Measurements from ENCODE around the gene DIS3L2. TPM values are rescaled to one million over a fixed set of nuclear protein-coding genes. Genes with fewer than 3 reads are reported as not detected.

Gene DIS3L2
- total RNA-seq, 4 donors from 2014 or later, result 52.8 to 74.9 (median 61.8) TPM

- Histone ChIP-seq H3K27me3 (no peaks in the 10 kb centered on the region), H3K4me3 (no peak overlapping the region)
- 68 to 74% methylated on average over 1 of the region's 1 CpG for WGBS, 2 donors
Observed at GRCh38 chr2:231965102-231965501, 3.6 kb downstream of the DIS3L2 start.

GRCh38 chr2:231966886-231967285, 5.4 kb downstream of the DIS3L2 start:
- H3K9me3 ChIP-seq, result no peaks in the 10 kb centered on the region

More at GRCh38 chr2:231965102-231965501, 3.6 kb downstream of the DIS3L2 start:
- Histone ChIP-seq H3K36me3 (no peaks in the 10 kb centered on the region), H3K27ac (no peak overlapping the region), H3K4me1 (peaks cover 0 to 36% (median 9%) of the 10 kb centered on the region in 4 donors), H3K9me3 (no peaks in the 10 kb centered on the region)
- TF ChIP-seq EP300 (IDR thresholded peaks at IDR 0.05) (no peak), CTCF (IDR thresholded peaks at IDR 0.05) (no peak), POLR2A (IDR thresholded peaks at IDR 0.05) (no peak)
- DNase-seq (ENCODE audit: low spot score in 2 of 2), result no peak

GRCh38 chr2:231968820-231969219, 7.3 kb downstream of the DIS3L2 start:
- 91 to 95% methylated on average over 6 of the region's 6 CpGs for WGBS, 2 donors
- Histone ChIP-seq H3K27me3 (no peaks in the 10 kb centered on the region), H3K36me3 (peaks cover 0 to 10% (median 0%) of the 10 kb centered on the region in 3 donors), H3K4me3 (no peak overlapping the region), H3K9me3 (no peaks in the 10 kb centered on the region), H3K4me1 (peaks cover 0 to 14% (median 0%) of the 10 kb centered on the region in 4 donors), H3K27ac (no peak overlapping the region)
- no peak for DNase-seq (ENCODE audit: low spot score in 2 of 2)
- TF ChIP-seq POLR2A (IDR thresholded peaks at IDR 0.05), result no peak
- no peak for TF ChIP-seq EP300 (IDR thresholded peaks at IDR 0.05)
- no peak for TF ChIP-seq CTCF (IDR thresholded peaks at IDR 0.05)

More at GRCh38 chr2:231966886-231967285, 5.4 kb downstream of the DIS3L2 start:
- DNase-seq (ENCODE audit: low spot score in 2 of 2), result no peak
- Histone ChIP-seq H3K27me3 (no peaks in the 10 kb centered on the region), H3K4me1 (peaks cover 0 to 31% (median 9%) of the 10 kb centered on the region in 4 donors), H3K36me3 (no peaks in the 10 kb centered on the region), H3K4me3 (no peak overlapping the region), H3K27ac (no peak overlapping the region)
- 66 to 76% methylated on average over 4 of the region's 4 CpGs for WGBS, 2 donors
- TF ChIP-seq EP300 (IDR thresholded peaks at IDR 0.05), result no peak
- TF ChIP-seq CTCF (IDR thresholded peaks at IDR 0.05), result no peak

- no peak for DNase-seq (ENCODE audit: low spot score in 2 of 2)
- Histone ChIP-seq H3K4me3 (no peak overlapping the region), H3K27me3 (no peaks in the 10 kb centered on the region), H3K27ac (no peak overlapping the region), H3K9me3 (no peaks in the 10 kb centered on the region), H3K4me1 (no peaks in the 10 kb centered on the region), H3K36me3 (peaks cover 0 to 10% (median 0%) of the 10 kb centered on the region in 3 donors)
- 90 to 95% methylated on average over 3 of the region's 3 CpGs for WGBS, 2 donors
- TF ChIP-seq POLR2A (IDR thresholded peaks at IDR 0.05), result no peak
- TF ChIP-seq CTCF (IDR thresholded peaks at IDR 0.05), result no peak
- no peak for TF ChIP-seq EP300 (IDR thresholded peaks at IDR 0.05)
Observed at GRCh38 chr2:231970461-231970860, 8.9 kb downstream of the DIS3L2 start.

- Histone ChIP-seq H3K27ac (no peak overlapping the region), H3K27me3 (no peaks in the 10 kb centered on the region), H3K36me3 (peaks cover 0 to 16% (median 0%) of the 10 kb centered on the region in 3 donors), H3K4me1 (no peaks in the 10 kb centered on the region), H3K9me3 (no peaks in the 10 kb centered on the region), H3K4me3 (no peak overlapping the region)
- TF ChIP-seq EP300 (IDR thresholded peaks at IDR 0.05) (no peak), POLR2A (IDR thresholded peaks at IDR 0.05) (no peak), CTCF (IDR thresholded peaks at IDR 0.05) (no peak)
- DNase-seq (ENCODE audit: low spot score in 2 of 2), result no peak
- 95 to 97% methylated on average over 2 of the region's 2 CpGs for WGBS, 2 donors
Observed at GRCh38 chr2:231975001-231975400, 13.5 kb downstream of the DIS3L2 start.
